HCT116 (cell line): ENCODE data around the gene SPAG8. TPM values are rescaled to one million over a fixed set of nuclear protein-coding genes. Genes with fewer than 3 reads are reported as not detected.

ENCODE experiments used
- ATAC-seq: fragments of 200-7000 bp; cut with Tn5 transposase; 2 replicates; pipeline ENCODE4 v1.9.1; 2020; ENCODE audit warnings: mild to moderate bottlenecking, moderate library complexity
- BruUV-seq: library from RNA; stranded (reverse); fragments of 400-500 nt; replicated peaks from 2 replicates; lab custom pipeline; 2021; lab: Mats Ljungman, UMichigan
- CTCF ChIA-PET: fragments of 300-600 bp; sonication (Branson Sonifier 250); formaldehyde crosslinking; loops from one replicate; lab custom pipeline; 2021; ENCODE audit warnings: antibody characterized with exemption; lab: Charles Lee
- POLR2A ChIA-PET: fragments of 300-600, 350-600 bp; sonication (Branson Sonifier 250); formaldehyde crosslinking; loops from one replicate; lab custom pipeline; 2021; ENCODE audit warnings: antibody characterized with exemption; lab: Charles Lee
- RAD21 ChIA-PET, 2 experiments: fragments of 300-600 bp; sonication (Branson Sonifier 250); formaldehyde crosslinking; loops; one replicate each; lab custom pipeline; 2023; ENCODE audit warnings: low total read pairs in 2 of 2; ENCODE audit not compliant: uncharacterized antibody in 2 of 2, unreplicated experiment in 2 of 2, low non-redundant PET in 1 of 2; lab: Charles Lee
- DNase-seq: peaks from one replicate; pipeline ENCODE4 v3.0.0-alpha.2; 2010; ENCODE audit warnings: low read depth, low spot score
- H2AFZ ChIP-seq: fragments of 200-600 bp; shearing (Covaris generic), sonication (generic); 2 replicates; pipeline ENCODE4 v1.6.1; 2017; ENCODE audit warnings: low read depth, mixed run types, mixed read lengths, antibody characterized with exemption, low read length; ENCODE audit not compliant: poor library complexity, severe bottlenecking
- H3K27ac ChIP-seq: 2 replicates; pipeline ENCODE4 v1.5.1; 2012; ENCODE audit warnings: low read depth, low read length
- H3K27me3 ChIP-seq: fragments of 200-600 bp; sonication (generic); 2 replicates; pipeline ENCODE4 v1.6.1; 2016; ENCODE audit warnings: mixed run types, low read length, mixed read lengths; ENCODE audit not compliant: insufficient read depth
- H3K36me3 ChIP-seq, 2 experiments: fragments of 200-500 bp in 1 of 2; fragments of 200-600 bp in 1 of 2; sonication (Bioruptor generic) in 1 of 2; sonication (generic) in 1 of 2; 2 replicates each; pipeline versions ENCODE4 v1.5.1 to v1.6.1; 2014 to 2016; ENCODE audit warnings: low read length in 2 of 2, inconsistent platforms in 1 of 2, mixed read lengths in 1 of 2, mixed run types in 1 of 2; ENCODE audit not compliant: insufficient read depth in 2 of 2, control insufficient read depth in 1 of 2
- H3K4me1 ChIP-seq, 2 experiments: fragments of 200-600 bp in 1 of 2; sonication (generic) in 1 of 2; 2 replicates each; pipeline versions ENCODE4 v1.5.1 to v1.6.1; 2012 to 2017; ENCODE audit warnings: low read length in 2 of 2, inconsistent platforms in 1 of 2, mild to moderate bottlenecking in 1 of 2, mixed read lengths in 1 of 2, mixed run types in 1 of 2, moderate library complexity in 1 of 2; ENCODE audit not compliant: insufficient read depth in 2 of 2, control insufficient read depth in 1 of 2
- H3K4me2 ChIP-seq: fragments of 200-600 bp; sonication (generic); 2 replicates; pipeline ENCODE4 v1.6.1; 2017; ENCODE audit warnings: mixed run types, low read length, mixed read lengths
- H3K4me3 ChIP-seq, 2 experiments: fragments of 200-600 bp in 1 of 2; sonication (generic) in 1 of 2; replicated peaks in 1 of 2; 2 replicates each; pipeline ENCODE4 v1.5.1; 2011 to 2016; ENCODE audit warnings: low read length in 2 of 2, control low read depth in 1 of 2, low read depth in 1 of 2, mild to moderate bottlenecking in 1 of 2, mixed read lengths in 1 of 2, mixed run types in 1 of 2
- H3K79me2 ChIP-seq: fragments of 200-600 bp; sonication (generic); 2 replicates; pipeline ENCODE4 v1.6.1; 2017; ENCODE audit warnings: mild to moderate bottlenecking, mixed run types, low read length, moderate library complexity, mixed read lengths; ENCODE audit not compliant: insufficient read depth
- H3K9ac ChIP-seq: fragments of 200-600 bp; sonication (generic); 2 replicates; pipeline ENCODE4 v1.6.1; 2016; ENCODE audit warnings: low read length, mixed read lengths
- H3K9me2 ChIP-seq: fragments of 200-600 bp; sonication (generic), shearing (Covaris generic); 2 replicates; pipeline ENCODE4 v1.6.1; 2017; ENCODE audit warnings: mixed run types, mild to moderate bottlenecking, moderate library complexity; ENCODE audit not compliant: insufficient read depth
- H3K9me3 ChIP-seq, 2 experiments: fragments of 200-500 bp in 1 of 2; fragments of 200-600 bp in 1 of 2; sonication (Bioruptor generic) in 1 of 2; sonication (generic) in 1 of 2; 2 replicates each; pipeline ENCODE4 v1.6.1; 2014 to 2017; ENCODE audit warnings: low read length in 2 of 2, mixed read lengths in 2 of 2, inconsistent platforms in 1 of 2, low read depth in 1 of 2, mild to moderate bottlenecking in 1 of 2, mixed run types in 1 of 2, moderate library complexity in 1 of 2; ENCODE audit not compliant: control insufficient read depth in 1 of 2, insufficient read depth in 1 of 2
- H4K20me1 ChIP-seq: fragments of 200-600 bp; sonication (generic), shearing (Covaris generic); 2 replicates; pipeline ENCODE4 v1.6.1; 2017; ENCODE audit warnings: mixed run types, mild to moderate bottlenecking, moderate library complexity; ENCODE audit not compliant: insufficient read depth
- CBX3 ChIP-seq: IDR thresholded peaks from 2 replicates; pipeline ENCODE4 v1.6.1; 2012; ENCODE audit warnings: low read depth
- CTCF ChIP-seq, 3 experiments: fragments of 200-600 bp in 1 of 3; sonication (generic) in 1 of 3; IDR thresholded peaks in 2 of 3; conservative IDR thresholded peaks in 1 of 3; 2 replicates each; pipeline ENCODE4 v1.5.1; 2012 to 2017; ENCODE audit warnings: low read depth in 2 of 3, low read length in 2 of 3, antibody characterized with exemption in 1 of 3, borderline replicate concordance in 1 of 3, control low read depth in 1 of 3, mild to moderate bottlenecking in 1 of 3, mixed read lengths in 1 of 3, mixed run types in 1 of 3, moderate library complexity in 1 of 3; ENCODE audit not compliant: insufficient read depth in 1 of 3
- EGR1 ChIP-seq: IDR thresholded peaks from 2 replicates; pipeline ENCODE4 v1.6.1; 2012; ENCODE audit warnings: low read depth
- EZH2 ChIP-seq: fragments of 200-600 bp; sonication (generic); IDR thresholded peaks from 2 replicates; pipeline ENCODE4 v1.6.1; 2017; ENCODE audit warnings: antibody characterized with exemption, mixed run types
- FOSL1 ChIP-seq: IDR thresholded peaks from 2 replicates; pipeline ENCODE4 v1.6.1; 2012; ENCODE audit warnings: low read depth
- POLR2AphosphoS5 ChIP-seq: IDR thresholded peaks from 2 replicates; pipeline ENCODE4 v1.6.1; 2011; ENCODE audit warnings: mild to moderate bottlenecking, low read depth, low read length, moderate library complexity
- RAD21 ChIP-seq: IDR thresholded peaks from 2 replicates; pipeline ENCODE4 v1.6.1; 2012; ENCODE audit warnings: low read depth, mild to moderate bottlenecking
- SIN3A ChIP-seq: IDR thresholded peaks from 2 replicates; pipeline ENCODE4 v1.6.1; 2012; ENCODE audit warnings: low read depth
- SP1 ChIP-seq: IDR thresholded peaks from 2 replicates; pipeline ENCODE4 v1.6.1; 2012; ENCODE audit warnings: low read depth
- SRF ChIP-seq: IDR thresholded peaks from 2 replicates; pipeline ENCODE4 v1.6.1; 2012; ENCODE audit warnings: low read depth
- TCF7L2 ChIP-seq: IDR thresholded peaks from 2 replicates; pipeline ENCODE4 v1.7.0; 2011; ENCODE audit warnings: borderline replicate concordance, inconsistent platforms; ENCODE audit not compliant: insufficient read depth, insufficient read length; ENCODE audit errors: extremely low read depth
- YY1 ChIP-seq: IDR thresholded peaks from 2 replicates; pipeline ENCODE4 v1.6.1; 2011; ENCODE audit warnings: low read length, low read depth, moderate library complexity, mild to moderate bottlenecking; ENCODE audit not compliant: insufficient replicate concordance; ENCODE audit errors: extremely low read depth
- ZBTB33 ChIP-seq: IDR thresholded peaks from 2 replicates; pipeline ENCODE4 v1.6.1; 2011; ENCODE audit warnings: mild to moderate bottlenecking, low read length, moderate library complexity; ENCODE audit not compliant: insufficient replicate concordance; ENCODE audit errors: extremely low read depth
- ZFX ChIP-seq: fragments of 450-650 bp; IDR thresholded peaks from 2 replicates; pipeline ENCODE4 v1.6.1; 2017
- intact Hi-C: fragments of 100-400 bp; cut with micrococcal nuclease; formaldehyde crosslinking; loops from 2 replicates; pipeline ENCODE4 v1.10.0; 2022
- total RNA-seq: library from RNA; stranded (reverse); gene quantifications from one replicate; pipeline ENCODE4 v1.2.1, GENCODE V29; 2021; ENCODE audit not compliant: unreplicated experiment
- TF ChIP-seq, protein P1 (sequence below): IDR thresholded peaks from 2 replicates; pipeline ENCODE4 v1.6.1; 2012
- TF ChIP-seq, protein P2 (sequence below): IDR thresholded peaks from 2 replicates; pipeline ENCODE4 v1.6.1; 2012

The SPAG8 gene
- total RNA-seq, 1 experiment from 2014 or later, result 0.39 TPM

GRCh38 chr9:35829764-35830096 lies 17.7 kb upstream of the SPAG8 start:
- Histone ChIP-seq H3K36me3 (no peaks in the 10 kb centered on the region), H3K27me3 (no peaks in the 10 kb centered on the region)
- POLR2A ChIA-PET, result no interaction called here
- TF ChIP-seq ZFX, result no peak
- TF ChIP-seq, all 23 proteins: peak for 0
- no peak overlapping the region for H2AFZ ChIP-seq
- peak overlapping the region; percentile 94 for H3K4me2 ChIP-seq
- no peaks in the 10 kb centered on the region for H3K9me3 ChIP-seq
- RAD21 ChIA-PET, result no interaction called here
- intact Hi-C loops, result no loop called here
- DNase-seq, result no peak
- peak overlapping the region; percentile 61 to 70 for H3K4me3 ChIP-seq
- H4K20me1 ChIP-seq, result no peaks in the 10 kb centered on the region
- no peaks in the 10 kb centered on the region for H3K79me2 ChIP-seq
- CTCF ChIA-PET, result no interaction called here
- peaks cover 3 to 30% of the 10 kb centered on the region in 2 experiments; a peak in 3 of 4 replicates for H3K4me1 ChIP-seq
- peak overlapping the region; percentile 67 for H3K9ac ChIP-seq
- ATAC-seq, result no peak
- H3K27ac ChIP-seq, result peak overlapping the region; percentile 26; the same call in 1 of the 2 replicates
- no peaks in the 10 kb centered on the region for H3K9me2 ChIP-seq
- no TSS peak for BruUV-seq

DNA sequence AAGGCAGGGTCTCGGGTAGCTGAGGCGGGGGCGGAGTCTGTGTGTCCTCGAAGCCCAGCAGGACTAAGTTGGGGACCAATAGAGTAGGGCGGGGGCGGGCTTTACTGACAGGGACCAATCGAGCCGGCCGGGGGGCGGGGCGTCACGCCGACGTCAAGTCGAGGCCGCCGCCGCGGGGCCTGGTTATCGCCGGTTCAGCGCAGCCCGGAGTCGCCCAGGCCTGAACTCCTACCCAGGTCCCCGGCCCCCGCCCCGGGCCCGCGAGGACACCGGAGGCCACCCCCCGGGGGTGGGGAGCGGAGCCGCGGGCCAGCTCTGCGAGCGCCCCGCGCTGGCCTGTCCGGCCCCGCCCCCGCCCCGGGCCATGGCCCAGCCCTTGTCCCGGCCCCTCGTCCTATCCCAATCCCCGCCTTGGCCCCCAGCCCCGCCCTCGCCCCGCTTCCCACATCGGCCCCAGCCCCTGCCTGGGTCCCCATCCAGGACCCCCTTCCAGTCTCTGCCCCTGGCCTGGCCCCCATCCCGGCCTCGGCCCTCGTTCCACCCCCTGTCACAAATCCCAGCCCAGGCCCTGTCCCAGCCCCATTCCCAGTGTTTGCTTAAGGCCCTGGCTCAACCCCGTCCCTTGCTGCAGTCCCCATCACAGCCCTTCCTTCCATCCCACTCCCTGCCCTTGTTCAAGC lies 17.2 kb upstream of the SPAG8 start, which contains the start of gene TMEM8B:
Gene TMEM8B, plus strand, starts transcription at position 145 of the 680 bp plus-strand sequence. Its CDS starts 220 bp downstream, at position 365.
- Histone ChIP-seq H4K20me1 (no peaks in the 10 kb centered on the region), H3K9me2 (no peaks in the 10 kb centered on the region), H3K9me3 (no peaks in the 10 kb centered on the region), H3K79me2 (no peaks in the 10 kb centered on the region), H3K36me3 (no peaks in the 10 kb centered on the region), H2AFZ (peak within 1 kb of the TSS; percentile 56), H3K4me2 (peak within 1 kb of the TSS; percentile 94), H3K27ac (peak within 1 kb of the TSS; percentile 40; the same call in 1 of the 2 replicates), H3K4me1 (peaks cover 3 to 30% of the 10 kb centered on the region in 2 experiments; a peak in 3 of 4 replicates), H3K4me3 (peak within 1 kb of the TSS; percentile 61 to 70), H3K27me3 (no peaks in the 10 kb centered on the region), H3K9ac (peak within 1 kb of the TSS; percentile 67)
- ChIA-PET POLR2A (no interaction called here), CTCF (interaction anchor here (1.0 to 1.1 kb wide), 2 partner anchors 53 to 116 kb away, joined by 3 to 8 read pairs; no protein-coding TSS in a partner anchor), RAD21 (no interaction called here)
- intact Hi-C loops, result no loop called here
- ATAC-seq (peak; percentile 92), DNase-seq (peak; percentile 76)
- no TSS peak for BruUV-seq
- TF ChIP-seq CBX3 (no peak), SIN3A (no peak), FOSL1 (no peak), ZFX (peak; percentile 58), TCF7L2 (no peak), ZBTB33 (no peak), SP1 (no peak), POLR2AphosphoS5 (peak; percentile 57), EZH2 (no peak), EGR1 (peak; percentile 71), YY1 (no peak), SRF (no peak), CTCF (IDR thresholded peaks at IDR 0.05 in 2 of 3, conservative IDR thresholded peaks at IDR 0.05 in 1 of 3; ENCODE audit: borderline replicate concordance in 1 of 3, insufficient read depth in 1 of 3, low read depth in 2 of 3, low read length in 2 of 3) (no peak), RAD21 (no peak)
- TF ChIP-seq, protein P1, sequence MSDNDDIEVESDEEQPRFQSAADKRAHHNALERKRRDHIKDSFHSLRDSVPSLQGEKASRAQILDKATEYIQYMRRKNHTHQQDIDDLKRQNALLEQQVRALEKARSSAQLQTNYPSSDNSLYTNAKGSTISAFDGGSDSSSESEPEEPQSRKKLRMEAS, result no peak
- TF ChIP-seq, protein P2, sequence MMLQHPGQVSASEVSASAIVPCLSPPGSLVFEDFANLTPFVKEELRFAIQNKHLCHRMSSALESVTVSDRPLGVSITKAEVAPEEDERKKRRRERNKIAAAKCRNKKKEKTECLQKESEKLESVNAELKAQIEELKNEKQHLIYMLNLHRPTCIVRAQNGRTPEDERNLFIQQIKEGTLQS, result no peak
